Lower lobe of right lung (tissue), 2 donors: Measurements from ENCODE around the gene SCN9A. TPM values are rescaled to one million over a fixed set of nuclear protein-coding genes. Genes with fewer than 3 reads are reported as not detected.

Source experiments
- ATAC-seq, 2 donors: fragments of 200-7000 bp; cut with Tn5 transposase; one replicate each; pipeline ENCODE4 v1.9.1; 2020 to 2022; ENCODE audit warnings: mild to moderate bottlenecking in 2 of 2, moderate library complexity in 2 of 2
- DNase-seq: peaks from one replicate; pipeline ENCODE4 v3.0.0-alpha.2; 2020
- H3K27ac ChIP-seq: fragments of 200-600 bp; one replicate; pipeline ENCODE4 v1.8.0; 2022
- H3K27me3 ChIP-seq: fragments of 200-600 bp; one replicate; pipeline ENCODE4 v1.8.0; 2022; ENCODE audit warnings: low read depth
- H3K36me3 ChIP-seq: fragments of 200-600 bp; one replicate; pipeline ENCODE4 v1.8.0; 2022; ENCODE audit warnings: mild to moderate bottlenecking
- H3K4me1 ChIP-seq: fragments of 200-600 bp; one replicate; pipeline ENCODE4 v1.8.0; 2022
- H3K4me3 ChIP-seq: fragments of 200-600 bp; one replicate; pipeline ENCODE4 v1.8.0; 2022; ENCODE audit warnings: mild to moderate bottlenecking
- H3K9me3 ChIP-seq: fragments of 200-600 bp; one replicate; pipeline ENCODE4 v1.8.0; 2022
- CTCF ChIP-seq: fragments of 200-600 bp; IDR thresholded peaks from one replicate; pipeline ENCODE4 v1.8.0; 2022; ENCODE audit warnings: antibody characterized with exemption, mild to moderate bottlenecking
- intact Hi-C: fragments of 100-400 bp; cut with DNase I; formaldehyde crosslinking; loops from one replicate; pipeline ENCODE4 v1.11.0; 2022
- total RNA-seq: library from RNA; stranded (reverse); fragmentation: NEBNext Ultra II Directional; extraction: Animal tissue kit (Norgen Biotek cat#: 25700); gene quantifications from one replicate; pipeline ENCODE4 v1.2.1, GENCODE V29; 2021
- donor health status: DM: no; HTN: yes; CAD: no; lungs with severe emphysema.

SCN9A gene
- total RNA-seq, 1 donor from 2014 or later = 13.6 TPM

GRCh38 chr2:166341426-166341825, 34.3 kb downstream of the SCN9A start:
- ATAC-seq (no peak), DNase-seq (no peak)
- intact Hi-C loops = no loop called here
- Histone ChIP-seq H3K36me3 (no peaks in the 10 kb centered on the region), H3K27me3 (no peaks in the 10 kb centered on the region), H3K4me1 (no peaks in the 10 kb centered on the region), H3K27ac (no peak overlapping the region), H3K9me3 (no peaks in the 10 kb centered on the region), H3K4me3 (no peak overlapping the region)
- no peak for TF ChIP-seq CTCF

- no peaks in the 10 kb centered on the region for H3K27me3 ChIP-seq
- H3K4me3 ChIP-seq = no peak overlapping the region
- intact Hi-C loops = no loop called here
- DNase-seq (no peak), ATAC-seq (no peak)
- no peak for TF ChIP-seq CTCF
- H3K9me3 ChIP-seq = no peaks in the 10 kb centered on the region
- H3K4me1 ChIP-seq = no peaks in the 10 kb centered on the region
- no peak overlapping the region for H3K27ac ChIP-seq
- H3K36me3 ChIP-seq = no peaks in the 10 kb centered on the region
Observed at GRCh38 chr2:166338831-166339339, 36.9 kb downstream of the SCN9A start.

- Histone ChIP-seq H3K4me3 (no peak overlapping the region), H3K36me3 (no peaks in the 10 kb centered on the region), H3K27ac (no peak overlapping the region), H3K27me3 (no peaks in the 10 kb centered on the region), H3K4me1 (no peaks in the 10 kb centered on the region), H3K9me3 (no peaks in the 10 kb centered on the region)
- no peak for ATAC-seq
- intact Hi-C loops = no loop called here
- no peak for TF ChIP-seq CTCF
- no peak for DNase-seq
Observed at GRCh38 chr2:166337932-166338331, 37.8 kb downstream of the SCN9A start.

- Histone ChIP-seq H3K27me3 (no peaks in the 10 kb centered on the region), H3K4me3 (no peak overlapping the region), H3K27ac (no peak overlapping the region), H3K4me1 (no peaks in the 10 kb centered on the region), H3K9me3 (no peaks in the 10 kb centered on the region), H3K36me3 (no peaks in the 10 kb centered on the region)
- ATAC-seq (no peak), DNase-seq (no peak)
- intact Hi-C loops = no loop called here
- no peak for TF ChIP-seq CTCF
Observed at GRCh38 chr2:166335284-166335683, 40.5 kb downstream of the SCN9A start.

GRCh38 chr2:166334805-166335204, 40.9 kb downstream of the SCN9A start:
- DNase-seq = no peak

More at GRCh38 chr2:166334805-166335204, 40.9 kb downstream of the SCN9A start:
- Histone ChIP-seq H3K36me3 (no peaks in the 10 kb centered on the region), H3K27me3 (no peaks in the 10 kb centered on the region), H3K9me3 (no peaks in the 10 kb centered on the region), H3K27ac (no peak overlapping the region), H3K4me3 (no peak overlapping the region), H3K4me1 (no peaks in the 10 kb centered on the region)
- ATAC-seq = no peak
- intact Hi-C loops = no loop called here
- no peak for TF ChIP-seq CTCF
